Fibroblast of skin of right quadriceps (primary cell): ENCODE measurements around the gene MED28.

Source experiments
- DNase-seq: peaks from one replicate; pipeline ENCODE4 v3.0.0-alpha.2; 2013

The MED28 gene

DNA sequence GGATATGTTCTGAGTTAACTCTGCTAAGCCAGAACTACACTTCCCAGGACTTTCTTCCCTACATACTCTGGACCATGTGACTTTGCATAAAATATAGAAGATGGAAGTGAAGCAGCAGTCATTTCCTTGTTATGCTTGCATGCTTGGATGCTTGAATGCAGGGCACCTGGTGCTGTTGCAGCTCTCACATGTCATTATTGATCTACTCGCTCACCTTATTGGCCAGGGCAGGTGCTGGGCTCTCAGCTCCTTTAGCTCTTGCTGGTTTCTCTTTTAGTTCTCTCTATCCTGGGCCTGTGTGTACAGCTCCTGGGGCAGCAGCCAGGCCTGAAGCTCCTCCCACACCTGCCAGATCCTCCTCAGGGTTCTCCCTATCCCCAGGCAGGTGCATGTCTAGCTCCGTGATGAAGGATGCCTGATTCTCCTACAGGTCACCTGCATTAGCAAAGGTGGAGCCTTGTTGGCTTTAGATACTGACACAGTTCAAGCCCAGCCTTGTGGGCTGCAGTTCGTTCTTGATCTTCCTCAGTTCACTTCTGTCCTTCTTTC lies 53.3 kb downstream of the MED28 start:
- no peak for DNase-seq

DNA sequence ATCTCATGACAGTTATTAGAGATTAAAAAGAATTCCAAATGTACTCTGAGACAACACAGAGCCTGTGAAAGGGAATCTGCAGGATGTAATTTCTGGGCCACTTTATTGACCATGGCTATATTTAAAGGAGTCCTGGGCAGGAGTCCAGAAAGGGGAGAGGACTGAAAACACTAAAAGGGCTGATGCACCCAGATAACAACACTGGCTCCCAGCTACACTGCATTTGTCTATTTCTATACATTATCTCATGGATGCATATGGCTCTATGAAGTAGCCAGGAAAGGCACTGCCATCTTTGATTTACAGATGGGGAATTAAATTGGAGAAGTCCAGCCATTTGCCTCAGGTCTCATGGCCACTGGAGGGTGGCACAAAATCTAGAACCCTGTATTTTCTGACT lies 56.0 kb downstream of the MED28 start:
- no peak for DNase-seq

DNA sequence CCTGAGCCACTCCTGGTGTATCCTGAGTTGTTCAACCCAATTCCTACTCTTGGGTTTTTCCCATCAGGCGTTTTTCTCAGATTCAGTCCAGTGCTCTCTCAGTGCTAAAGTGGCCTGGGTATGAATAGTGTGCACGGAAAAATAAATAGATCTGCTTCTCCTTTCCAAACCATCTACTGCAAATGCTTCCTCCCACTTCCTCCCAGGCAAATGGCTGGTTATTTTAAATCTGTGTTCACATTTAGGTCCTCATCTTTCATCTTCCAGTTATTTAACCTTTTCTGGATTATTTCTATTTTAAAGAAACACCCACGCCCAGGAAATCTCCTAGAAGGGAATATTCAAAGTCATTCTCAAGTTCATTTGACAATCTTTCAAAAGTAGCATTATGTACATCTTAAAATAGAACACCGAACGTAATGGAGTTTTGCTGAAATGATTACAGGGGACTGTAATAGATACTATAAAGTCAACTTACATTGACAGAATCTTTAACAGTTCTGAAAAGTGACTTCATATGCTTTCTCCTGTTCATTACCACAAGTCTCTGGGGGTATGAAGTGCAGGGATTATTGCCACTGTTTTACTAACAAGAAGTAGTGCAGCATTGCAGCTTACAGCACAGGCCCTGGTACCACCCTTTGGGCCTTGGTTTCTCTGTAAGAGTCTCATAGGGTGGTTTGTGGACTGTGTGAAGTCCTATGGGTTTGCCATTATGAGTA lies 66.3 kb downstream of the MED28 start:
- DNase-seq = no peak

DNA sequence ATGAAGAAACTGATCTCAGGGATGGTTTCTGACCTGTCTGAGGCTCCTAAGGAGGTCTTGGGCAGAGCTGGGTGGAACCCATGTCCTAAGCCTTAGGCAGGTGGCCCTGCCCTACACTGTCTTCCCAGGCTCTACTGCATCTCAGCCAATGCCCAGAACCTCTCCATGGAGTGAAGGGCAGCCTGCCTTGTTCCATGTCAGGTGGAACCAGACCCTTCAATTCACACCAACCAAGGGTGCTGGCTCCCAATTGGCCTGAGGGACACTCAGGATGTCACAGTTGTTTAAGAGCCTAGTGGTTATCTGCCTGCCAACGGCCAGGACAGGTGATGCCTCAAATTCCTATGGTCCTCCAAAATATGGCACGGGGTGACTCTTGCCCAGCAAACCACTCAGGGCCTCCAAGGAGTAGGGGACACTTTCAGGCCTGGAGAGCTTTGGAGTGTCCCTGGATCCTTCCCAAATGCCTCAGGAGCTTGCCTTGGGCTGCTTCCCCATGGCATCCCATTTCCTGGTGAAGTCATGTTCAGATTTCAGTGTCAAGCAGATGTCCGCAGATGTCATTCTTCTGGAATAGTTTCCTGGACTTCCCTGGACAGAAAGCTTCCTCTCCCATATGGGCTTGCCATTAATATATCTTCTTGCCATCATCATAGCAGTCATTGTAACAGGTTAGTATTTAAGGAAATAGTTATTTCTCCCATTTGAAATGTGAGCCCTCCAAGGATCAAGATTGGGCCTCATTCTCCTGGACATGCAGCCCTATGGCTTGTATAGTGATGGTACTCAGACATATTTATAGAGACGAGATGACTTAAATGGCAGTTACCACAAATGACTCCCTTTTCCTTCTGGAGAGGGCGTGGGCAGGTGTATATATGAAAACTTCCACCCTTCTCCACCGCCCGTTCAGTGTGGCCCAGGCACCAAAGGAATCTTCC lies 67.1 kb downstream of the MED28 start:
- DNase-seq = no peak

DNA sequence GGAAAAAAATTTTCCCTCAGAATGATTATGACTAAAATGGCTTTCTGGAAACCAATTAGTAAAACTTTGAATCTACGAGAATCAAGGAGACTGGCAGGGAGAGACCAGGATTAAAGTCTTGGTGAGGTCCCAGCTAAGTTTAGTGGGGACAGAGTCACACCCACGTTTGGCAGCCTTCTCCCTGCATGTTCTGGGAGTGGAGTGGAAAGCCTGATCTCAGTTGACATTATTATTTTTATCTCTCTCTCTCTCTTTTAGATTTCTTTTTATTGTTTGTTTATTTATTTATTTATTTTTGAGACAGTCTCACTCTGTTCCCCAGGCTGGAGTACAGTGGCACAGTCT lies 67.8 kb downstream of the MED28 start:
- DNase-seq = no peak
